GM12891 (cell line): ENCODE measurements around the gene APAF1.

Source experiments
- PAX5 ChIP-seq: IDR thresholded peaks from 2 replicates; pipeline ENCODE4 v1.6.1; 2011; ENCODE audit warnings: low read length, moderate library complexity, mild to moderate bottlenecking; ENCODE audit not compliant: insufficient read depth, severe bottlenecking
- POLR2A ChIP-seq: IDR thresholded peaks from 2 replicates; pipeline ENCODE4 v1.6.1; 2011; ENCODE audit warnings: low read depth, low read length, control low read depth
- POLR2AphosphoS5 ChIP-seq: IDR thresholded peaks from 2 replicates; pipeline ENCODE4 v1.6.1; 2011; ENCODE audit warnings: low read depth, low read length, control low read depth
- SPI1 ChIP-seq: IDR thresholded peaks from 2 replicates; pipeline ENCODE4 v1.6.1; 2011; ENCODE audit warnings: low read depth, low read length, control low read depth
- TAF1 ChIP-seq: IDR thresholded peaks from 2 replicates; pipeline ENCODE4 v1.6.1; 2011; ENCODE audit warnings: low read depth, low read length, control low read depth

GRCh38 chr12:98697209-98697608, 52.1 kb downstream of the APAF1 start:
- TF ChIP-seq POLR2AphosphoS5 (no peak), SPI1 (no peak), POLR2A (no peak), TAF1 (no peak), PAX5 (no peak)
